SHP77 treated with DMSO at 0.1 percent for 48 hours (cell line): ENCODE measurements around the gene TPST1.

Experiments used
- DNase-seq: peaks from one replicate; lab custom pipeline; 2025; lab: John Stamatoyannopoulos, UW

The TPST1 gene

GRCh38 chr7:66238773-66239466, 33.8 kb downstream of the TPST1 start:
- DNase-seq, result no peak

- no peak for DNase-seq
Measured at GRCh38 chr7:66239467-66239856, 34.3 kb downstream of the TPST1 start.

GRCh38 chr7:66245008-66245407, 39.9 kb downstream of the TPST1 start:
- no peak for DNase-seq

- no peak for DNase-seq
Measured at GRCh38 chr7:66246554-66247171, 41.5 kb downstream of the TPST1 start.

- no peak for DNase-seq
Measured at GRCh38 chr7:66247380-66248078, 42.4 kb downstream of the TPST1 start.

GRCh38 chr7:66250711-66251110, 45.6 kb downstream of the TPST1 start:
- DNase-seq, result no peak

- no peak for DNase-seq
Measured at GRCh38 chr7:66255534-66256100, 50.5 kb downstream of the TPST1 start.

- no peak for DNase-seq
Measured at GRCh38 chr7:66256281-66256680, 51.1 kb downstream of the TPST1 start.

- DNase-seq, result no peak
Measured at GRCh38 chr7:66257481-66257880, 52.3 kb downstream of the TPST1 start.

GRCh38 chr7:66258409-66258808, 53.3 kb downstream of the TPST1 start:
- no peak for DNase-seq

GRCh38 chr7:66261941-66262340, 56.8 kb downstream of the TPST1 start:
- no peak for DNase-seq

GRCh38 chr7:66263936-66264335, 58.8 kb downstream of the TPST1 start:
- no peak for DNase-seq

GRCh38 chr7:66265566-66265965, 60.4 kb downstream of the TPST1 start:
- DNase-seq, result no peak

- no peak for DNase-seq
Measured at GRCh38 chr7:66267249-66267648, 62.1 kb downstream of the TPST1 start.

GRCh38 chr7:66269978-66270377, 64.8 kb downstream of the TPST1 start:
- DNase-seq, result no peak

GRCh38 chr7:66272321-66272720, 67.2 kb downstream of the TPST1 start:
- DNase-seq, result no peak

- no peak for DNase-seq
Measured at GRCh38 chr7:66276363-66276762, 71.2 kb downstream of the TPST1 start.

- no peak for DNase-seq
Measured at GRCh38 chr7:66277492-66277891, 72.4 kb downstream of the TPST1 start.

- DNase-seq, result no peak
Measured at GRCh38 chr7:66279912-66280311, 74.8 kb downstream of the TPST1 start.

GRCh38 chr7:66281678-66282590, 76.8 kb downstream of the TPST1 start:
- peak; percentile 30 for DNase-seq

GRCh38 chr7:66282591-66282935, 77.4 kb downstream of the TPST1 start:
- DNase-seq, result no peak
